Parathyroid adenoma (tissue), 2 donors: Measurements from ENCODE around the gene B3GALT5.

Source experiments
- H2AFZ ChIP-seq: fragments of 300-600 bp; sonication (generic); one replicate; pipeline ENCODE4 v1.7.0; 2017; ENCODE audit warnings: antibody characterized with exemption, mild to moderate bottlenecking
- H3K27ac ChIP-seq: fragments of 300-600 bp; sonication (generic); one replicate; pipeline ENCODE4 v1.7.0; 2017
- H3K27me3 ChIP-seq: fragments of 300-600 bp; sonication (generic); one replicate; pipeline ENCODE4 v1.7.0; 2017; ENCODE audit warnings: low read length; ENCODE audit not compliant: control insufficient read depth, insufficient read depth
- H3K36me3 ChIP-seq: fragments of 300-600 bp; sonication (generic); one replicate; pipeline ENCODE4 v1.7.0; 2017; ENCODE audit warnings: low read length; ENCODE audit not compliant: control insufficient read depth, insufficient read depth
- H3K4me1 ChIP-seq: fragments of 300-600 bp; sonication (generic); one replicate; pipeline ENCODE4 v1.7.0; 2017; ENCODE audit warnings: control low read depth
- H3K4me2 ChIP-seq: fragments of 300-600 bp; sonication (generic); one replicate; pipeline ENCODE4 v1.7.0; 2017; ENCODE audit warnings: low read length
- H3K4me3 ChIP-seq: fragments of 300-600 bp; sonication (generic); one replicate; pipeline ENCODE4 v1.7.0; 2017; ENCODE audit warnings: low read depth, low read length
- H3K79me2 ChIP-seq: fragments of 300-600 bp; sonication (generic); one replicate; pipeline ENCODE4 v1.7.0; 2017; ENCODE audit warnings: control low read depth
- H3K9ac ChIP-seq: fragments of 300-600 bp; sonication (generic); one replicate; pipeline ENCODE4 v1.7.0; 2017; ENCODE audit warnings: mild to moderate bottlenecking
- H3K9me3 ChIP-seq: fragments of 300-600 bp; sonication (generic); one replicate; pipeline ENCODE4 v1.7.0; 2017; ENCODE audit warnings: low read length; ENCODE audit not compliant: control insufficient read depth
- CTCF ChIP-seq: fragments of 300-600 bp; sonication (generic); IDR thresholded peaks from one replicate; pipeline ENCODE4 v1.7.0; 2017; ENCODE audit warnings: antibody characterized with exemption, mild to moderate bottlenecking
- donor health status: primary hyperparathyroidism.

Gene B3GALT5

DNA sequence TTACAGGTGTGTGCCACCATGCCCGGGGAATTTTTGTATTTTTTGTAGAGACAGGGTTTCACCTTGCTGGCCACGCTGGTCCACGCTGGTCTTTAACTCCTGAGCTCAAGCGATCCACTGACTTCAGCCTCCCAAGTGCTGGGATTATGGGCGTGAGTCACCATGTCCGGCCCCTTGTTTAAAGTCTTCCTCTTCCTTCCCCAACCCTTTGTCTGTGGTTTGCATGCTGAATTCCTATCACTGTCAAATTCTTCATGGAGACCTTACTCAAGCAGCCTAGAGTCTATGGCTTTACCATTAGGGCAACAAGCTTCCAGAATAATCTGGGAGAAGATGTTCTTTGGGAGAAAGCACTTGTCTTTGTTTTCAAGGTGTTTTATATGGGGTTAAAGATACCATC lies 34.7 kb downstream of the B3GALT5 start:
- H3K9me3 ChIP-seq: no peaks in the 10 kb centered on the region
- TF ChIP-seq CTCF: no peak
- H3K36me3 ChIP-seq: no peaks in the 10 kb centered on the region
- H3K27ac ChIP-seq: no peak overlapping the region
- no peak overlapping the region for H3K9ac ChIP-seq
- H3K4me2 ChIP-seq: no peak overlapping the region
- H3K4me3 ChIP-seq: no peak overlapping the region
- H3K4me1 ChIP-seq: no peaks in the 10 kb centered on the region
- no peak overlapping the region for H2AFZ ChIP-seq
- no peaks in the 10 kb centered on the region for H3K79me2 ChIP-seq
- no peaks in the 10 kb centered on the region for H3K27me3 ChIP-seq

GRCh38 chr21:39648879-39649278 lies 36.1 kb downstream of the B3GALT5 start:
- no peak overlapping the region for H2AFZ ChIP-seq
- H3K9me3 ChIP-seq: no peaks in the 10 kb centered on the region
- no peak overlapping the region for H3K4me2 ChIP-seq
- no peak overlapping the region for H3K4me3 ChIP-seq
- no peaks in the 10 kb centered on the region for H3K79me2 ChIP-seq
- H3K27me3 ChIP-seq: no peaks in the 10 kb centered on the region
- no peak overlapping the region for H3K27ac ChIP-seq
- H3K4me1 ChIP-seq: no peaks in the 10 kb centered on the region
- no peak overlapping the region for H3K9ac ChIP-seq
- no peak for TF ChIP-seq CTCF
- no peaks in the 10 kb centered on the region for H3K36me3 ChIP-seq

- Histone ChIP-seq H3K4me3 (no peak overlapping the region), H3K4me1 (no peaks in the 10 kb centered on the region), H3K4me2 (no peak overlapping the region), H2AFZ (no peak overlapping the region), H3K36me3 (no peaks in the 10 kb centered on the region), H3K27me3 (no peaks in the 10 kb centered on the region), H3K9ac (no peak overlapping the region), H3K27ac (no peak overlapping the region), H3K9me3 (no peaks in the 10 kb centered on the region), H3K79me2 (no peaks in the 10 kb centered on the region)
- no peak for TF ChIP-seq CTCF
These were observed 36.8 kb downstream of the B3GALT5 start for GRCh38 chr21:39649526-39649925.

GRCh38 chr21:39650306-39650705 lies 37.6 kb downstream of the B3GALT5 start:
- no peaks in the 10 kb centered on the region for H3K4me1 ChIP-seq
- H3K79me2 ChIP-seq: no peaks in the 10 kb centered on the region
- no peak for TF ChIP-seq CTCF
- no peak overlapping the region for H3K4me3 ChIP-seq
- no peak overlapping the region for H3K27ac ChIP-seq
- no peaks in the 10 kb centered on the region for H3K9me3 ChIP-seq
- no peaks in the 10 kb centered on the region for H3K27me3 ChIP-seq
- H3K4me2 ChIP-seq: no peak overlapping the region
- no peak overlapping the region for H2AFZ ChIP-seq
- H3K36me3 ChIP-seq: no peaks in the 10 kb centered on the region
- no peak overlapping the region for H3K9ac ChIP-seq

GRCh38 chr21:39650801-39651200 lies 38.1 kb downstream of the B3GALT5 start:
- H3K9ac ChIP-seq: no peak overlapping the region
- H3K36me3 ChIP-seq: no peaks in the 10 kb centered on the region
- TF ChIP-seq CTCF: no peak

More at GRCh38 chr21:39650801-39651200, 38.1 kb downstream of the B3GALT5 start:
- Histone ChIP-seq H3K4me1 (no peaks in the 10 kb centered on the region), H3K79me2 (no peaks in the 10 kb centered on the region), H3K27me3 (no peaks in the 10 kb centered on the region), H3K4me3 (no peak overlapping the region), H2AFZ (no peak overlapping the region), H3K9me3 (no peaks in the 10 kb centered on the region), H3K27ac (no peak overlapping the region), H3K4me2 (no peak overlapping the region)
